GM23338 (cell line): Measurements from ENCODE around the gene ANKRD7. TPM values are rescaled to one million over a fixed set of nuclear protein-coding genes. Genes with fewer than 3 reads are reported as not detected.
A peak's percentile ranks its signal among the peaks of the same experiment; 100 is the strongest.

Experiments used
- ATAC-seq: fragments of 200-7000 bp; cut with Tn5 transposase; 3 replicates; pipeline ENCODE4 v1.9.1; 2020
- DNase-seq: peaks from one replicate; pipeline ENCODE4 v3.0.0-alpha.2; 2015; ENCODE audit warnings: low spot score
- H2AFZ ChIP-seq: fragments of 200-600 bp; sonication (generic); 2 replicates; pipeline ENCODE4 v1.8.0; 2016; ENCODE audit warnings: antibody characterized with exemption, mild to moderate bottlenecking, moderate library complexity
- H3F3A ChIP-seq: fragments of 200-600 bp; sonication (generic); replicated peaks from 2 replicates; pipeline ENCODE4 v1.8.0; 2017; ENCODE audit warnings: antibody characterized with exemption, mixed run types, low read depth
- H3K27ac ChIP-seq: fragments of 200-600 bp; sonication (generic); 2 replicates; pipeline ENCODE4 v1.6.1; 2016; ENCODE audit warnings: low read depth
- H3K27me3 ChIP-seq: fragments of 200-600 bp; sonication (generic); 2 replicates; pipeline ENCODE4 v1.8.0; 2016; ENCODE audit warnings: mild to moderate bottlenecking, mixed run types, moderate library complexity; ENCODE audit not compliant: insufficient read depth
- H3K36me3 ChIP-seq: fragments of 200-600 bp; sonication (generic); 2 replicates; pipeline ENCODE4 v1.8.0; 2016; ENCODE audit warnings: mild to moderate bottlenecking; ENCODE audit not compliant: insufficient read depth
- H3K4me1 ChIP-seq: fragments of 200-600 bp; sonication (generic); 2 replicates; pipeline ENCODE4 v1.8.0; 2016; ENCODE audit warnings: mild to moderate bottlenecking, moderate library complexity; ENCODE audit not compliant: insufficient read depth
- H3K4me2 ChIP-seq: fragments of 200-600 bp; sonication (generic); 2 replicates; pipeline ENCODE4 v1.7.1; 2017; ENCODE audit warnings: mixed run types
- H3K4me3 ChIP-seq: fragments of 200-600 bp; sonication (generic); 2 replicates; pipeline ENCODE4 v1.6.1; 2016; ENCODE audit warnings: mixed run types
- H3K79me2 ChIP-seq: fragments of 200-600 bp; sonication (generic); replicated peaks from 2 replicates; pipeline ENCODE4 v1.8.0; 2017; ENCODE audit warnings: mild to moderate bottlenecking; ENCODE audit not compliant: insufficient read depth
- H3K9me2 ChIP-seq: fragments of 200-600 bp; sonication (generic); 2 replicates; pipeline ENCODE4 v1.8.0; 2017; ENCODE audit not compliant: insufficient read depth
- H4K20me1 ChIP-seq: fragments of 200-600 bp; sonication (generic); replicated peaks from 2 replicates; pipeline ENCODE4 v1.8.0; 2017; ENCODE audit warnings: mild to moderate bottlenecking; ENCODE audit not compliant: insufficient read depth
- H3K27ac Mint-ChIP-seq: 2 replicates; pipeline ENCODE4 v1.8.0; 2020; ENCODE audit warnings: inconsistent platforms, mild to moderate bottlenecking, moderate library complexity, mixed read lengths
- H3K27me3 Mint-ChIP-seq: 3 replicates; pipeline ENCODE4 v1.8.0; 2022; ENCODE audit warnings: low read depth, mild to moderate bottlenecking, moderate library complexity, mixed read lengths, inconsistent platforms; ENCODE audit not compliant: insufficient read depth, poor library complexity
- H3K36me3 Mint-ChIP-seq: 3 replicates; pipeline ENCODE4 v1.8.0; 2021; ENCODE audit warnings: low read depth, mild to moderate bottlenecking, inconsistent platforms, moderate library complexity, mixed read lengths
- H3K4me1 Mint-ChIP-seq: 3 replicates; pipeline ENCODE4 v1.8.0; 2020; ENCODE audit warnings: mild to moderate bottlenecking, inconsistent platforms, mixed read lengths
- H3K4me3 Mint-ChIP-seq: 3 replicates; pipeline ENCODE4 v1.8.0; 2021; ENCODE audit warnings: moderate library complexity, mild to moderate bottlenecking, inconsistent platforms, mixed read lengths
- H3K9me3 Mint-ChIP-seq: 3 replicates; pipeline ENCODE4 v1.8.0; 2020; ENCODE audit warnings: moderate library complexity, mild to moderate bottlenecking, inconsistent platforms, mixed read lengths
- CREB1 ChIP-seq: fragments of 250-450 bp; sonication (Bioruptor Pico); IDR thresholded peaks from 2 replicates; pipeline ENCODE4 v1.5.0; 2020; ENCODE audit warnings: low read depth, mild to moderate bottlenecking, moderate library complexity
- EZH2 ChIP-seq: fragments of 200-600 bp; sonication (generic); IDR thresholded peaks from one replicate; pipeline ENCODE4 v1.8.0; 2017; ENCODE audit warnings: antibody characterized with exemption, mild to moderate bottlenecking, low read depth; ENCODE audit not compliant: unreplicated experiment
- JUNB ChIP-seq: IDR thresholded peaks from one replicate; pipeline ENCODE4 v1.6.1; 2016; ENCODE audit warnings: antibody characterized with exemption; ENCODE audit not compliant: unreplicated experiment
- POLR2AphosphoS5 ChIP-seq: IDR thresholded peaks from 2 replicates; pipeline ENCODE4 v1.6.1; 2016; ENCODE audit warnings: antibody characterized with exemption, low read depth
- STAT1 ChIP-seq: IDR thresholded peaks from one replicate; pipeline ENCODE4 v1.6.1; 2016; ENCODE audit warnings: antibody characterized with exemption; ENCODE audit not compliant: unreplicated experiment
- ZNF331 ChIP-seq: fragments of 250-450 bp; sonication (Bioruptor Pico); IDR thresholded peaks from 2 replicates; pipeline ENCODE4 v1.5.0; 2020; ENCODE audit warnings: low read depth, mild to moderate bottlenecking, moderate library complexity
- polyA plus RNA-seq: library from polyadenylated mRNA; unstranded; fragments of >200 nt; fragmentation: Nextera tagmentation; extraction: Ambion mirVana; gene quantifications from 2 replicates; pipeline ENCODE4 v1.2.1, GENCODE V29; 2016
- total RNA-seq: library from RNA; depleted of rRNA; stranded (reverse); fragments of >200 nt; shearing (Covaris generic); gene quantifications from 2 replicates; pipeline ENCODE4 v1.2.3, GENCODE V29; 2014
- TF ChIP-seq, protein P1 (sequence below), 2 experiments: fragments of 200-600 bp in 1 of 2; sonication (generic) in 1 of 2; conservative IDR thresholded peaks; 2 replicates each; pipeline versions ENCODE4 v1.5.1 to v1.6.1; 2016 to 2017; ENCODE audit warnings: antibody characterized with exemption in 2 of 2, low read depth in 2 of 2, mild to moderate bottlenecking in 2 of 2, moderate library complexity in 1 of 2
- TF ChIP-seq, protein P2 (sequence below): fragments of 250-450 bp; sonication (Bioruptor Pico); IDR thresholded peaks from 2 replicates; pipeline ENCODE4 v1.5.0; 2020; ENCODE audit warnings: mild to moderate bottlenecking, moderate library complexity
- TF ChIP-seq, protein P3 (sequence below): IDR thresholded peaks from one replicate; pipeline ENCODE4 v1.6.1; 2018; ENCODE audit warnings: antibody characterized with exemption; ENCODE audit not compliant: unreplicated experiment

The ANKRD7 gene
- total and polyA plus RNA-seq, 2 experiments from 2014 or later: 1.6 to 2.1 TPM

GRCh38 chr7:118214833-118215182 lies 9.7 kb upstream of the ANKRD7 start:
- Histone ChIP-seq H3K27me3 (no peaks in the 10 kb centered on the region), H3K4me3 (peak overlapping the region; percentile 54), H4K20me1 (no peaks in the 10 kb centered on the region), H3K4me2 (peak overlapping the region; percentile 75), H2AFZ (peak overlapping the region; percentile 93), H3K27ac (no peak overlapping the region), H3K36me3 (no peaks in the 10 kb centered on the region), H3K79me2 (no peaks in the 10 kb centered on the region), H3F3A (no peaks in the 10 kb centered on the region), H3K4me1 (no peaks in the 10 kb centered on the region), H3K9me2 (no peaks in the 10 kb centered on the region)
- H3K4me3 Mint-ChIP-seq: peak overlapping the region; percentile 82
- no peak for DNase-seq
- no peak for ATAC-seq
- H3K9me3 Mint-ChIP-seq: no peaks in the 10 kb centered on the region; the same call in 2 of the 3 replicates
- H3K27me3 Mint-ChIP-seq: peaks cover 12% of the 10 kb centered on the region
- H3K36me3 Mint-ChIP-seq: no peaks in the 10 kb centered on the region
- H3K4me1 Mint-ChIP-seq: peaks cover 4% of the 10 kb centered on the region; the same call in 1 of the 3 replicates
- no peak for TF ChIP-seq ZNF331 (CRISPR knock-in tag)
- no peak overlapping the region for H3K27ac Mint-ChIP-seq

DNA sequence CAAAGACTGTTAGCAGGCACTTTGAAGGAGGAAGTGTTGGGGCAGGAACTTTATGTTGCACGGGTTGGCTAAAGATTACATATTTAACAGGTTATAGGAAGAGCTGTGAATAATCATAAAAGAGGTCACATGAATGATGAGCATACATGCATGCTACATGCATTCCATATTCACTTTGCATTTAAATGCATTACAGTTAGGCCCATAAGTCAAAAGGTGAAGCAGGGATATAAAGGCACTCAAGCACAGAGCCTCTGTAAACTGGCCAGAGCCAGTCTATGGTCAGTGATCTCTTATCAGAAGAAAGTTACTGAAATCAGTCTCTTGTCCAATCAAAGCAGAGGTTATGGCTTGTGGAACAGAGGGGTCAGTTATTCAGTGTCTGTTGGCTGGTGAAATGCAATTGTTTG lies 7.3 kb upstream of the ANKRD7 start:
- H3K36me3 ChIP-seq: no peaks in the 10 kb centered on the region
- H3K4me1 ChIP-seq: no peaks in the 10 kb centered on the region
- H3K9me3 Mint-ChIP-seq: no peaks in the 10 kb centered on the region; the same call in 2 of the 3 replicates
- H3K27me3 Mint-ChIP-seq: peaks cover 12% of the 10 kb centered on the region
- no peak overlapping the region for H3K27ac Mint-ChIP-seq
- no peaks in the 10 kb centered on the region for H3K36me3 Mint-ChIP-seq
- no peak for TF ChIP-seq EZH2
- TF ChIP-seq ZNF331 (CRISPR knock-in tag): no peak
- no peak for TF ChIP-seq STAT1
- TF ChIP-seq, protein P1, sequence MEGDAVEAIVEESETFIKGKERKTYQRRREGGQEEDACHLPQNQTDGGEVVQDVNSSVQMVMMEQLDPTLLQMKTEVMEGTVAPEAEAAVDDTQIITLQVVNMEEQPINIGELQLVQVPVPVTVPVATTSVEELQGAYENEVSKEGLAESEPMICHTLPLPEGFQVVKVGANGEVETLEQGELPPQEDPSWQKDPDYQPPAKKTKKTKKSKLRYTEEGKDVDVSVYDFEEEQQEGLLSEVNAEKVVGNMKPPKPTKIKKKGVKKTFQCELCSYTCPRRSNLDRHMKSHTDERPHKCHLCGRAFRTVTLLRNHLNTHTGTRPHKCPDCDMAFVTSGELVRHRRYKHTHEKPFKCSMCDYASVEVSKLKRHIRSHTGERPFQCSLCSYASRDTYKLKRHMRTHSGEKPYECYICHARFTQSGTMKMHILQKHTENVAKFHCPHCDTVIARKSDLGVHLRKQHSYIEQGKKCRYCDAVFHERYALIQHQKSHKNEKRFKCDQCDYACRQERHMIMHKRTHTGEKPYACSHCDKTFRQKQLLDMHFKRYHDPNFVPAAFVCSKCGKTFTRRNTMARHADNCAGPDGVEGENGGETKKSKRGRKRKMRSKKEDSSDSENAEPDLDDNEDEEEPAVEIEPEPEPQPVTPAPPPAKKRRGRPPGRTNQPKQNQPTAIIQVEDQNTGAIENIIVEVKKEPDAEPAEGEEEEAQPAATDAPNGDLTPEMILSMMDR (conservative IDR thresholded peaks at IDR 0.05; ENCODE audit: low read depth in 2 of 2): no peak
- no peak for TF ChIP-seq JUNB
- TF ChIP-seq, protein P2, sequence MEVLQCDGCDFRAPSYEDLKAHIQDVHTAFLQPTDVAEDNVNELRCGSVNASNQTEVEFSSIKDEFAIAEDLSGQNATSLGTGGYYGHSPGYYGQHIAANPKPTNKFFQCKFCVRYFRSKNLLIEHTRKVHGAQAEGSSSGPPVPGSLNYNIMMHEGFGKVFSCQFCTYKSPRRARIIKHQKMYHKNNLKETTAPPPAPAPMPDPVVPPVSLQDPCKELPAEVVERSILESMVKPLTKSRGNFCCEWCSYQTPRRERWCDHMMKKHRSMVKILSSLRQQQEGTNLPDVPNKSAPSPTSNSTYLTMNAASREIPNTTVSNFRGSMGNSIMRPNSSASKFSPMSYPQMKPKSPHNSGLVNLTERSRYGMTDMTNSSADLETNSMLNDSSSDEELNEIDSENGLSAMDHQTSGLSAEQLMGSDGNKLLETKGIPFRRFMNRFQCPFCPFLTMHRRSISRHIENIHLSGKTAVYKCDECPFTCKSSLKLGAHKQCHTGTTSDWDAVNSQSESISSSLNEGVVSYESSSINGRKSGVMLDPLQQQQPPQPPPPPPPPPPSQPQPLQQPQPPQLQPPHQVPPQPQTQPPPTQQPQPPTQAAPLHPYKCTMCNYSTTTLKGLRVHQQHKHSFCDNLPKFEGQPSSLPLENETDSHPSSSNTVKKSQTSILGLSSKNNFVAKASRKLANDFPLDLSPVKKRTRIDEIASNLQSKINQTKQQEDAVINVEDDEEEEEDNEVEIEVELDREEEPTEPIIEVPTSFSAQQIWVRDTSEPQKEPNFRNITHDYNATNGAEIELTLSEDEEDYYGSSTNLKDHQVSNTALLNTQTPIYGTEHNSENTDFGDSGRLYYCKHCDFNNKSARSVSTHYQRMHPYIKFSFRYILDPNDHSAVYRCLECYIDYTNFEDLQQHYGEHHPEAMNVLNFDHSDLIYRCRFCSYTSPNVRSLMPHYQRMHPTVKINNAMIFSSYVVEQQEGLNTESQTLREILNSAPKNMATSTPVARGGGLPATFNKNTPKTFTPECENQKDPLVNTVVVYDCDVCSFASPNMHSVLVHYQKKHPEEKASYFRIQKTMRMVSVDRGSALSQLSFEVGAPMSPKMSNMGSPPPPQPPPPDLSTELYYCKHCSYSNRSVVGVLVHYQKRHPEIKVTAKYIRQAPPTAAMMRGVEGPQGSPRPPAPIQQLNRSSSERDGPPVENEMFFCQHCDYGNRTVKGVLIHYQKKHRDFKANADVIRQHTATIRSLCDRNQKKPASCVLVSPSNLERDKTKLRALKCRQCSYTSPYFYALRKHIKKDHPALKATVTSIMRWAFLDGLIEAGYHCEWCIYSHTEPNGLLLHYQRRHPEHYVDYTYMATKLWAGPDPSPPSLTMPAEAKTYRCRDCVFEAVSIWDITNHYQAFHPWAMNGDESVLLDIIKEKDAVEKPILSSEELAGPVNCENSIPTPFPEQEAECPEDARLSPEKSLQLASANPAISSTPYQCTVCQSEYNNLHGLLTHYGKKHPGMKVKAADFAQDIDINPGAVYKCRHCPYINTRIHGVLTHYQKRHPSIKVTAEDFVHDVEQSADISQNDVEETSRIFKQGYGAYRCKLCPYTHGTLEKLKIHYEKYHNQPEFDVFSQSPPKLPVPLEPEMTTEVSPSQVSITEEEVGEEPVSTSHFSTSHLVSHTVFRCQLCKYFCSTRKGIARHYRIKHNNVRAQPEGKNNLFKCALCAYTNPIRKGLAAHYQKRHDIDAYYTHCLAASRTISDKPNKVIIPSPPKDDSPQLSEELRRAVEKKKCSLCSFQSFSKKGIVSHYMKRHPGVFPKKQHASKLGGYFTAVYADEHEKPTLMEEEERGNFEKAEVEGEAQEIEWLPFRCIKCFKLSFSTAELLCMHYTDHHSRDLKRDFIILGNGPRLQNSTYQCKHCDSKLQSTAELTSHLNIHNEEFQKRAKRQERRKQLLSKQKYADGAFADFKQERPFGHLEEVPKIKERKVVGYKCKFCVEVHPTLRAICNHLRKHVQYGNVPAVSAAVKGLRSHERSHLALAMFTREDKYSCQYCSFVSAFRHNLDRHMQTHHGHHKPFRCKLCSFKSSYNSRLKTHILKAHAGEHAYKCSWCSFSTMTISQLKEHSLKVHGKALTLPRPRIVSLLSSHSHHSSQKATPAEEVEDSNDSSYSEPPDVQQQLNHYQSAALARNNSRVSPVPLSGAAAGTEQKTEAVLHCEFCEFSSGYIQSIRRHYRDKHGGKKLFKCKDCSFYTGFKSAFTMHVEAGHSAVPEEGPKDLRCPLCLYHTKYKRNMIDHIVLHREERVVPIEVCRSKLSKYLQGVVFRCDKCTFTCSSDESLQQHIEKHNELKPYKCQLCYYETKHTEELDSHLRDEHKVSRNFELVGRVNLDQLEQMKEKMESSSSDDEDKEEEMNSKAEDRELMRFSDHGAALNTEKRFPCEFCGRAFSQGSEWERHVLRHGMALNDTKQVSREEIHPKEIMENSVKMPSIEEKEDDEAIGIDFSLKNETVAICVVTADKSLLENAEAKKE: no peak
- TF ChIP-seq, protein P3, sequence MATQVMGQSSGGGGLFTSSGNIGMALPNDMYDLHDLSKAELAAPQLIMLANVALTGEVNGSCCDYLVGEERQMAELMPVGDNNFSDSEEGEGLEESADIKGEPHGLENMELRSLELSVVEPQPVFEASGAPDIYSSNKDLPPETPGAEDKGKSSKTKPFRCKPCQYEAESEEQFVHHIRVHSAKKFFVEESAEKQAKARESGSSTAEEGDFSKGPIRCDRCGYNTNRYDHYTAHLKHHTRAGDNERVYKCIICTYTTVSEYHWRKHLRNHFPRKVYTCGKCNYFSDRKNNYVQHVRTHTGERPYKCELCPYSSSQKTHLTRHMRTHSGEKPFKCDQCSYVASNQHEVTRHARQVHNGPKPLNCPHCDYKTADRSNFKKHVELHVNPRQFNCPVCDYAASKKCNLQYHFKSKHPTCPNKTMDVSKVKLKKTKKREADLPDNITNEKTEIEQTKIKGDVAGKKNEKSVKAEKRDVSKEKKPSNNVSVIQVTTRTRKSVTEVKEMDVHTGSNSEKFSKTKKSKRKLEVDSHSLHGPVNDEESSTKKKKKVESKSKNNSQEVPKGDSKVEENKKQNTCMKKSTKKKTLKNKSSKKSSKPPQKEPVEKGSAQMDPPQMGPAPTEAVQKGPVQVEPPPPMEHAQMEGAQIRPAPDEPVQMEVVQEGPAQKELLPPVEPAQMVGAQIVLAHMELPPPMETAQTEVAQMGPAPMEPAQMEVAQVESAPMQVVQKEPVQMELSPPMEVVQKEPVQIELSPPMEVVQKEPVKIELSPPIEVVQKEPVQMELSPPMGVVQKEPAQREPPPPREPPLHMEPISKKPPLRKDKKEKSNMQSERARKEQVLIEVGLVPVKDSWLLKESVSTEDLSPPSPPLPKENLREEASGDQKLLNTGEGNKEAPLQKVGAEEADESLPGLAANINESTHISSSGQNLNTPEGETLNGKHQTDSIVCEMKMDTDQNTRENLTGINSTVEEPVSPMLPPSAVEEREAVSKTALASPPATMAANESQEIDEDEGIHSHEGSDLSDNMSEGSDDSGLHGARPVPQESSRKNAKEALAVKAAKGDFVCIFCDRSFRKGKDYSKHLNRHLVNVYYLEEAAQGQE: no peak
- TF ChIP-seq POLR2AphosphoS5: no peak
- no peak for TF ChIP-seq CREB1 (CRISPR knock-in tag)
- no peaks in the 10 kb centered on the region for H3F3A ChIP-seq
- ATAC-seq (no peak), DNase-seq (no peak)
- H4K20me1 ChIP-seq: no peaks in the 10 kb centered on the region
- H3K79me2 ChIP-seq: no peaks in the 10 kb centered on the region
- H3K4me1 Mint-ChIP-seq: peaks cover 4% of the 10 kb centered on the region; the same call in 1 of the 3 replicates
- no peaks in the 10 kb centered on the region for H3K27me3 ChIP-seq
- no peak overlapping the region for H3K4me2 ChIP-seq
- no peak overlapping the region for H2AFZ ChIP-seq
- H3K9me2 ChIP-seq: no peaks in the 10 kb centered on the region
- no peak overlapping the region for H3K4me3 Mint-ChIP-seq
- no peak overlapping the region for H3K4me3 ChIP-seq
- H3K27ac ChIP-seq: no peak overlapping the region
